Hepatocyte (in vitro differentiated cells): ENCODE measurements around the gene COL5A1.
A peak's percentile ranks its signal among the peaks of the same experiment; 100 is the strongest.

Experiments
- CTCF ChIP-seq: fragments of 200-600 bp; sonication (generic); IDR thresholded peaks from 2 replicates; pipeline ENCODE4 v1.5.1; 2016; ENCODE audit warnings: antibody characterized with exemption, mild to moderate bottlenecking; ENCODE audit not compliant: poor library complexity
- EZH2 ChIP-seq: fragments of 200-600 bp; sonication (generic); IDR thresholded peaks from 2 replicates; pipeline ENCODE4 v1.6.1; 2016; ENCODE audit warnings: antibody characterized with exemption, mild to moderate bottlenecking, borderline replicate concordance
- EZH2phosphoT487 ChIP-seq: fragments of 200-600 bp; sonication (generic); IDR thresholded peaks from one replicate; pipeline ENCODE4 v1.6.1; 2018; ENCODE audit warnings: antibody characterized with exemption, mild to moderate bottlenecking, low read depth, moderate library complexity; ENCODE audit not compliant: unreplicated experiment, severe bottlenecking

DNA sequence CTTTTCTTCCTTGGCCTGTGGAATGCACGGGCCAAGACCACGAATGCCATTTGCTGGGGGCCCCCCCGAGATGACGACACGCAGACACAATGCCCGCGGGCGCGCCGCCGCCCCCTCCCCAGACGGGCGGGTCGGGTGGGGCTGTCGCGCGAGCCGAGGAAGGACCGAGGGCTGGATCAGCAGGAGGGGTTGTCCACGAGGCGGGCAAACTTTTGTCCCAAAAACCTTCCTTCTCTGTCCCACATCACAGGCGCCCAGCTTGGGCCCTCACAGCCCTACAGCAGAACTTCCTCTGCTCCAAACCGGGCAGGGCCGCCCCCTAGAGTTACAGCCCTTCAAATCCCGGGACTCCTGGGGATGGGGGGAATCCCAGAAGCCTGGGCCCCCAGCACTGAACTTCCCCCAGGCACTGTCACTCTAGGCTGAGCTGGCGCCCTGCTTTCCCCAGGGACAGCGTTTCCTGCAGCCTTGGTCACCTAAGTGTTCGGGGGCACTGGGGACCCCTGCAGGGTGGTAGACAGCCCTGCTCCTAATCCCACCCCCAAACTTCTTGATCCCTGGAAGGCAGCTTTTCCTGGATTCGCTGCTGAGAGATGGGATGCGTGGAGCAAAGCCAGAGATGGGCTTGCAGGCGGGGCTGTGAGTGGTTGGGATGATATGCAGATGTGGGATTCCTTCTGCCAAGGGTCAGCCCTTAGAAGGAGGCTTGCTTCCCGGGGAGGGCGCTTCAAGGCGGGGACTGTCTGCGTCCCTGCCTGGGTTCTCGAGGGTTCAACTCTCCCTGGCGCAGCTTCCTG lies 980 bp downstream of the COL5A1 start:
- TF ChIP-seq EZH2, result no peak
- TF ChIP-seq CTCF, result peak; percentile 30
- no peak for TF ChIP-seq EZH2phosphoT487
